GM12801 (cell line): ENCODE results near the gene PRR5L.

Experiments
- CTCF ChIP-seq: IDR thresholded peaks from one replicate; pipeline ENCODE4 v1.5.1; 2011; ENCODE audit warnings: control low read depth; ENCODE audit not compliant: insufficient read length; ENCODE audit errors: extremely low read depth

PRR5L gene

GRCh38 chr11:36295926-36296325, at the start of gene PRR5L:
Gene PRR5L (plus strand): TSS chr11:36296288. CDS start chr11:36401122, 104,834 bp downstream.
- no peak for TF ChIP-seq CTCF

- TF ChIP-seq CTCF, result no peak
Observed at GRCh38 chr11:36247493-36247892, 48.6 kb upstream of the PRR5L start.

GRCh38 chr11:36248436-36248835, 47.7 kb upstream of the PRR5L start:
- no peak for TF ChIP-seq CTCF

GRCh38 chr11:36249246-36249645, 46.8 kb upstream of the PRR5L start:
- TF ChIP-seq CTCF, result no peak

GRCh38 chr11:36251823-36252222, 44.3 kb upstream of the PRR5L start:
- TF ChIP-seq CTCF, result no peak

- TF ChIP-seq CTCF, result no peak
Observed at GRCh38 chr11:36253238-36253637, 42.9 kb upstream of the PRR5L start.

GRCh38 chr11:36254713-36255112, 41.4 kb upstream of the PRR5L start:
- no peak for TF ChIP-seq CTCF

- TF ChIP-seq CTCF, result no peak
Observed at GRCh38 chr11:36257351-36257750, 38.7 kb upstream of the PRR5L start.
